ENCODE data around the gene ISY1.

- TF ChIP-seq POLR2A (IDR thresholded peaks at IDR 0.05; ENCODE audit: low read depth, low read length): no peak
- TF ChIP-seq RFX5 (IDR thresholded peaks at IDR 0.05; ENCODE audit: low read depth, low read length): no peak
- no peak for TF ChIP-seq CTCF (conservative IDR thresholded peaks at IDR 0.05; ENCODE audit: low read depth, low read length)
- no peak for TF ChIP-seq BHLHE40 (IDR thresholded peaks at IDR 0.05; ENCODE audit: low read depth, low read length)
- no peak for TF ChIP-seq CEBPB (IDR thresholded peaks at IDR 0.05; ENCODE audit: low read depth, low read length)
- TF ChIP-seq SMC3 (IDR thresholded peaks at IDR 0.05; ENCODE audit: low read depth, low read length): no peak
- no peak for TF ChIP-seq RCOR1 (IDR thresholded peaks at IDR 0.05; ENCODE audit: insufficient replicate concordance, low read length)
- no peak for TF ChIP-seq CHD1 (IDR thresholded peaks at IDR 0.05; ENCODE audit: low read depth, low read length)
Observed at GRCh38 chr3:129166579-129167332, 5.9 kb upstream of the ISY1 start.
